HPDE6-E6E7 (cell line): ENCODE results near the gene ZBTB40.
A peak's percentile ranks its signal among the peaks of the same experiment; 100 is the strongest.

Source experiments
- DNase-seq: peaks from one replicate; pipeline ENCODE4 v3.0.0; 2011; ENCODE audit warnings: missing footprints; ENCODE audit errors: extremely low spot score

ZBTB40 gene, protein sequence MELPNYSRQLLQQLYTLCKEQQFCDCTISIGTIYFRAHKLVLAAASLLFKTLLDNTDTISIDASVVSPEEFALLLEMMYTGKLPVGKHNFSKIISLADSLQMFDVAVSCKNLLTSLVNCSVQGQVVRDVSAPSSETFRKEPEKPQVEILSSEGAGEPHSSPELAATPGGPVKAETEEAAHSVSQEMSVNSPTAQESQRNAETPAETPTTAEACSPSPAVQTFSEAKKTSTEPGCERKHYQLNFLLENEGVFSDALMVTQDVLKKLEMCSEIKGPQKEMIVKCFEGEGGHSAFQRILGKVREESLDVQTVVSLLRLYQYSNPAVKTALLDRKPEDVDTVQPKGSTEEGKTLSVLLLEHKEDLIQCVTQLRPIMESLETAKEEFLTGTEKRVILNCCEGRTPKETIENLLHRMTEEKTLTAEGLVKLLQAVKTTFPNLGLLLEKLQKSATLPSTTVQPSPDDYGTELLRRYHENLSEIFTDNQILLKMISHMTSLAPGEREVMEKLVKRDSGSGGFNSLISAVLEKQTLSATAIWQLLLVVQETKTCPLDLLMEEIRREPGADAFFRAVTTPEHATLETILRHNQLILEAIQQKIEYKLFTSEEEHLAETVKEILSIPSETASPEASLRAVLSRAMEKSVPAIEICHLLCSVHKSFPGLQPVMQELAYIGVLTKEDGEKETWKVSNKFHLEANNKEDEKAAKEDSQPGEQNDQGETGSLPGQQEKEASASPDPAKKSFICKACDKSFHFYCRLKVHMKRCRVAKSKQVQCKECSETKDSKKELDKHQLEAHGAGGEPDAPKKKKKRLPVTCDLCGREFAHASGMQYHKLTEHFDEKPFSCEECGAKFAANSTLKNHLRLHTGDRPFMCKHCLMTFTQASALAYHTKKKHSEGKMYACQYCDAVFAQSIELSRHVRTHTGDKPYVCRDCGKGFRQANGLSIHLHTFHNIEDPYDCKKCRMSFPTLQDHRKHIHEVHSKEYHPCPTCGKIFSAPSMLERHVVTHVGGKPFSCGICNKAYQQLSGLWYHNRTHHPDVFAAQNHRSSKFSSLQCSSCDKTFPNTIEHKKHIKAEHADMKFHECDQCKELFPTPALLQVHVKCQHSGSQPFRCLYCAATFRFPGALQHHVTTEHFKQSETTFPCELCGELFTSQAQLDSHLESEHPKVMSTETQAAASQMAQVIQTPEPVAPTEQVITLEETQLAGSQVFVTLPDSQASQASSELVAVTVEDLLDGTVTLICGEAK

DNA sequence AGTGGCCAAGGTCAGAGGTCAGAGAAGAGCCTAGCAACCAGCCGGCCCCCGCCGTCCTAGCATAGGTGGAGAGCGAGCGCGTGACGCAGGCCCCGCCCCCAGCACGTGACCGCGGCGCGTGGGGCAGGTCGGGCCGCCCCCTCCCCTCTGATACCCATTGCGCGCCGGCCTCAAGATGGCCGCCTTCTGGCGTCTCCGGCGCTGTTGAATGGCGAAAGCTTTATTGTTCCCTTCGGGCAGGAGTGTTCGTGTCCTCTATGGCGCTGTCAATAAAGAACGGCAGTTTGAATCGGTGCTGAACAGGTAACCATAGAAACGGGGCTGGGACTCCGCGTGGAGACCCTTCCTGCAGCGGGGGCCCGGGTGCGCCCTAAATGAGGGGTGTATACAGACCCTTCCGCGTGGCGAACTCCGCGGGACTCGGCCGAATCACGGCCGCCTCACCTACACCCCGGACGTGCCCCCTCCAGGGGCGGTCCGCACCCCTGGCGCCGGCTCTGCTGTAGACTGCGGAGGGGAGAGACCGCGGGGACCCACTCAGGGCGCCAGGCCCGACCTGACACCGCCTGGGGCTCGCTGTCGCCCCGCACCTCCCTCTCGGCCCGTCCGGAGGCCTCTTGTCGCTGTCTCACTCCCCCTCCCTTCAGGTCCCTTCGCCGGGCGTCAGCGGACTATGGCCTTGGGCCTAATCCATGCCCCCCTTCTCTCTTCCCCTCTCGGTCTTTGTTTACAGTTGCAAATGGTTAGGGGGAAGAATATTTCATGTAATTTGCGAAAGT, at the start of gene ZBTB40:
Gene ZBTB40 (plus strand): TSS at position 150 of the 779 bp plus-strand sequence. CDS start 38,098 bp downstream, outside the sequence.
- peak; percentile 73 for DNase-seq

DNA sequence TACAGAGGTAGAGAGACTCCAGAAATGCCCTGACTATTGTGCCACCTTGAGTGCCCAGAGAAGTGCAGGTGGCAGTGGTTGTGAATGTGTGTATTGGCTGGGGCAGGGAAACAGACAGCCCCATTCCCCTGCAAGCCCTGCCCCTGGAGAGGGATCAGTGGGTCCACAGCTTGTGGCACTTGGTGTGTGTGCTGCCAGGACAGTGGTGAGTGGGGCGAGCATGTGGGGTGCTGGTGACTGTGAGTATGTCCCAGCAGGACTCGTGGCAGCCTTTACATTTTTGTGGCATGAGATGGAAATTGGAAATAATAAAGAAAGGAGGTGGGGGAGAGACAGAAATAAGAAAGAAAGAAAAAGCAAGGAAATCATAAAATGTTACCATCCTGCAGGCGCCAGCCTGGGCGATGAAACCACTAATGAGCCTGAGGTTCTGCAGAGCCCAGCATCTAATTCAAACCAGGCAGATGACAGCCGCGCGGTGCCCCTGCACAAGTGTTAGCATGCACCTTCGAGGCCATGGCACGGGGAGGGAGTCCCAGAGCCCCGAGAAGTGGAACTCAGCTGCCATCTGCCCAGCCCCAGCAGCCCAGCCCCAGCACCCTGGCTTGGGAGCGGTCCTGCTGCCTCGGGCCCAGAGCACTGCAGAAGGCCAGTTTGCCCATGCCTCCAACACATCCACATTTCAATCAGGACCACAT, 49.1 kb upstream of the ZBTB40 start:
- DNase-seq, result no peak

DNA sequence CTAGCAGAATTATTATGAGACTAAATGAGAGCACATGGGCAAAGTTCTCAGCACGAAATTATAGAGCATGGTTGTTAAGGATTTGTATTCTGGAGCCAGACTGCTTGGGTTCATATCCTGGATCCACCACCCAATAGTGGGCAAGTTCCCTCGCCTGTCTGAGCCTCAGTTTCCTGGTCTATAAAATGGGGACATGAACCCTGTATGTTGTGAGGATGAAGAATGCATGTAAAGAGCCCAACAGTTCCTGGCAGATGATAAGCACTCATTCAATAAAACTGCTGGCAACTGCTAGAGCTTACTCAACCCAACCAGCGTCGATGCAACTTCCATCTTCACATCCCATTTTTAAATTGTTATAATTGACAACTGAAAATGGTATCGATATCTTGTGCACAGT, 47.2 kb upstream of the ZBTB40 start:
- DNase-seq, result no peak

DNA sequence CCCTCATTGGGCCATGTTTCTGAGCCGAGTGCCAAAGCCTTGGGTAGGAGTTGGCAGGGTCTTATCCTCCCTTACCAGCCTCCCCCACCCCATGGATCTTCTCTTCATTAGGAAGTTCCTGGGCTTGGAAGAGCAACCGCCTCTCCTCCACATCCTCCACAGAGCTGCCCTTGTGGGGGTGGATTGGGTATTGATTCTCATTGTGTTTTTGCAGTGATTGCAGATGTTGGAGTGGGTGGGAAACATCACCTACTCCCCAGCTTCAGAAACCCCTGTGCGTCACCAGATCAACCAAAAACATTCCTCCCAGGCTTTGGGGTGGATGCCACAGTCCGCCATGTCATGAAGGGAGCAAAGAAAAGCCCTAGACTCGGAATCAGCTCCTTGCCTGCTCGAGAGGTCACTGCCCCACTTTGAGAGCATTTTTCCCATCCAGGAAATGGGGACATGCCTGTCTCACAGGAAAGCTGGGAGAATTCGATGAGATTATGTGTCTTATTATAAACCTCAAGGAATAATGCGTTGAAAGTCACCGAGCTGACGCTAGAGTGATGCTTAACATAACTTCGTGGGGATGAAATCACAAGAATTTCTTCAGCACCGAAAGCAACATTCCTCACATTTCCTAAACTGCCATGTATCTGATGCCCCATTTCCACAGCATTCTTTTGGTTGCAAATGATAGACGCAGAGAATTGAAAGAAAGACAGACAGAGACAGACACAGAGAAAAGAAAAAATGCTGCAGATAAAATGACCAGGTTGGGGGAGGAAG, 44.7 kb upstream of the ZBTB40 start:
- DNase-seq, result no peak

DNA sequence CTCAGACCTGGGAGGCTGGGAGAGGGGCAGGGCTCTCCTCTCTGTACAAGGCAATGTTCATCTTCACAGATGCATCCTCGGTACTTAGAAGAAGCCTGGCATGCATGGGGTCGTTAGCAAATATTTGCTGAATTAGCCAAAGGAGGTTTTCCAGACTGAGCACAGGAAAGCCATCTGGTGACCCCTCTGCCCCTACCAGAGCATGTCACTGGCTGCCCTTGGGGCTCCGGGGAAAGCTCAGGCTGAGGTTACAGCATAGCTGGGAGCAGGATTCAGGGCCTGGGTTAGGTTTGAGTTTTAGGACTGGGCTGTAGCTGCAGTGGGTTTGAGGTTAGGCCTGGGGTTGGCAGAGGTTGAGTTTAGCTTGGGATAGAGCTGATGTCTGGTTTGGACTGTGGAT, 43.4 kb upstream of the ZBTB40 start:
- DNase-seq, result no peak

DNA sequence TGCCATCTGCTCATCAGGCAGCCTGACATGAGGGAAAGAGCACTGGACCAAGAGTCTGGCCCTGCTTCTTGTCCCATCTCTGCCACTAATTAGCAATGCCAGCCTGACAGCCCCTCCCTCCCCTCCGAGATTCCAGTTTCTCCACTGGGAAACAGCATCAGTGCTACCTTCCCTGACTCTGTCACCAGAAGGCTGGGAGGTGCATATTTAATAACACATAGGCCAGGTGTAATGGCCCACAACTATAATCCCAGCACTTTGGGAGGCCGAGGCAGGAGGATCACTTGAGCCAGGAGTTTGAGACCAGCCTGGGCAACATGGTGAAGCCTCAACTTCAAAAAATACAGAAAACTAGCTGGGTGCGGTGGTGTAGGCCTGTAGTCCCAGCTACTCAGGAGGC, 41.2 kb upstream of the ZBTB40 start:
- no peak for DNase-seq

DNA sequence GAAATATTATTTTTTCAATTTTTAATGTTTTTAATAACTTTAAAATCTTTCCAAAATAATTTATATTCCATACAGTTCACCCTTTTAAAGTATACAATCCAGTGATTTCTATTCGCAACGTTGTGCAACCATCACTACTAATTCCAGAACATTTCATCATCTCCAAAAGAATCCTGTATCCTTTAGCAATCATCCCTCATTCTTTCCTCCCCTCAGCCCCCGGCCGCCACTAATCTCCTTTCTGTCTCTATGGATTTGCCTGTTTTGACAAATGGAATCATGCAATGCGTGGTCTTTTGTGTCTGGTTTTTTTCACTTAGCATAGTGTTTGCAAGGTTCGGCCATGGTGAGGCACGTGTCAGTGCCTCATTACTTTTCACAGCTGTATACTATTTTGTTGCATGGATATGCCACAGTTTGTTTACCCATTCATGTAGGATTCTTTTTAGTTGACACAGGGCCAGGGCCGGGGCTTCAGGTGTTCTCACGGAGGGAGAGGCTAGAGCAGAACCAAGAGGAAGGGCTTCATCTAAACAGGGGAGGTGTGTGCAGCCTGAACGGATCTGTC, 40.6 kb upstream of the ZBTB40 start:
- DNase-seq, result no peak

DNA sequence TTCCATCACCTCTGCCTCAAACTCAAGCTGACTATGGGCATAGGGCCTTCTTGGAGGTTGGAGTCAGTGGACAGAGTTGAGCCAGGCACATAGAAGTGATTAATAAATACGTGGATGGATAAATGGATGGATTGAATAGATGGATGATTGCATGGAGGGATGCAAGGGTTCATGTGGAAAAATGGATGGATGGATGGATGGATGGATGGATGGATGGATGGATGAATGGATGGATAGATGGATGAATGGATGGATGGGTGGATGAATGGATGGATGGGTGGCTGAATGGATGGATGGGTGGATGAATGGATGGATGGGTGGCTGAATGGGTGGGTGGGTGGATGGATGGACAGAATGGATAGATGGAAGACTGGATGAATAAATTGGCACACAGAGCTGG, 40.1 kb upstream of the ZBTB40 start:
- no peak for DNase-seq

DNA sequence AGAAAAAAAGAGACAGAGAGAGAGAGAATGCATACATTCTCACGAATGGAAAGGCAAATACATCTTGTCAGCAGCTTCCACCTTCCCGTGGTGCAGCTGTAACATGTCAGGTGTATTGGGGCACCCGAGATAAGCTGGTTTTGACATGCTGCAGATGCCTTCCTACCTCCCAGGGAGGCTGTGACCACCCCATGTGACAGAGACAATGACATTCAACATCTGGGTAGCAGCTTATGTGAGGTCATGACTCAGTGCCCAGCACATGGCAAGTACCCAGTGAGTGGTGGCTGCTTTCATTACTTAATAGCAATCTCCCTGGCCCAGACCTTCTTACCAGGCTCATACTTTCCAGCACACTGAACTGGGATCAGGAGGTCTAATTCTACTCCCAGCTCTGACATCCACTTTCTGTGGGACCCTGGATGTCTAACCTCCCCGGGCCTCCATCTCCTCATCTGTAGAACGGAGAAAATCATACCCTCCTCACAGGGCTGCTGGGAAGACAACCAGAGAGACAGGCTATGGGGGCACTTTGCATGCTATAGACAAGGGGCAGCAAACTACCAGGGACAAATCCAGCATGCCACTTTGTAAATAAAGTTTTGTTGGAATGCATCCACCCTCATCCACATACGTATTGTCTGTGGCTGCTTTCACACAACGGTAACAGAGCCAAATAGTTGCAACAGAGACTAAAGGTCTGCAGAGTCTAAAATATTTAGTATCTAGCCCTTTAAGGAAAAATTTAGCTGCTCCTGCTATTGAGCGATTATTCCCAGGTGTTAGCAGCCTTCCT, 38.5 kb upstream of the ZBTB40 start:
- DNase-seq, result peak; percentile 36

DNA sequence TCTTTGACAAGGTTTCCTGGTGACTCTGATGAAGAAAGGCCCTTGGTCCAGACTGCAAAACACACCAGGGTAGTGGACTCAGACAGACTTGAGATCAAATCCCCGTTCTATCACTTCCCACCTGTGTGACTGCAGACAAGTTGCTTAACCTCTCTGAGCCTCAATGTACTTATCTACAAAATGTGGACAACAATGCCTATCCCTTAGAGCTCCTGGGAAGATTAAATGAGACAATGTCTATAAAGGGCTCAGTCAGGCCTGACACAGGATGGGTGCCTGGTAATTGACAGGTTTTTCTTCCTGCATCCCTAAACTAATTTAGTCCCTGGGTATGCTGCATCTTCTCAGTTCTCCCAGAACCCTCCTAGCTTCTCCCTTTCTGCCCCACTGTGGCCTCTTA, 37.9 kb upstream of the ZBTB40 start:
- DNase-seq, result no peak

DNA sequence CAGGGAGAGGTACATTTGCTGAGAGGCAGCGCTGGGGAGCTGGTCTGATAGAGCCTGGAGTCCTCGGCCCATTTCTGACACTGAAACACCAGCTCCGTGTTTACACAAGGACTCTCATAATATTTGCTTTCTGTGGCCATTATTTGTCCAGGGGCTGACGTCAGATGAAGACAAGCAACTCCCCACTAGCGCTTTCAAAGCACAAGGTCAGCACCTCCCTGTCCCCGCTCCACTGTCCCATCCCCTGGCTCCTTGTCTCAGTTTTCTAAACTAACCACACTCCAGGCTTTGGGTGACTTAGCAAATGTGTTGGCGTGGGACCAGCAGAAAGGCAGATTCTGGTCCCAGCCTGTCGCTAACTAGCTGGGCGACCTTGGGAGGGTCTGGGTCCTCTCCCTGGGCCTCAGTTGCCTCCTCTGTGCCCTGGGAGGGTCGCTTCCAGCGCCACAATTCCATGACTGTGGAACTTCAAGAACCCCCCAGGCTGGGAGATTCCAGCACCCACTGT, 37.4 kb upstream of the ZBTB40 start:
- DNase-seq, result no peak

DNA sequence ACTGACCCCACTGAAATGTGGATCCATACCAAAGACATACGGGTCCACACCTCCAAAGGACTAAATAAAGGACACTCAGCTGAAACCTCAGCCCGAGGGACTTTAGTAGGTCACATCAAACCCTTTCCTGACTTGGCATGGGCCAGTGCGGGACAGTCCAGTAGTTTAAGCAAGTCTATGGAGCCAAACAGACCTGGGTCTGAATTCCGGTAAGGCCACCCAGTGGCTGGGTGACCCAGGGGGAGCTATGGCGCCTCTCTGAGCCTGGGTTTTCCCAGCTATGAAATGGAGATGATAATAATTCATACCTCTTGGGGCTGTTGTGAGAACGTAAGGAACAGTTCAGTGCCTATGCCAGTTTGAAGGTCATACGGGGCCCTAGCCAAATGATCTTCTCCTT, 36.2 kb upstream of the ZBTB40 start:
- DNase-seq, result no peak

DNA sequence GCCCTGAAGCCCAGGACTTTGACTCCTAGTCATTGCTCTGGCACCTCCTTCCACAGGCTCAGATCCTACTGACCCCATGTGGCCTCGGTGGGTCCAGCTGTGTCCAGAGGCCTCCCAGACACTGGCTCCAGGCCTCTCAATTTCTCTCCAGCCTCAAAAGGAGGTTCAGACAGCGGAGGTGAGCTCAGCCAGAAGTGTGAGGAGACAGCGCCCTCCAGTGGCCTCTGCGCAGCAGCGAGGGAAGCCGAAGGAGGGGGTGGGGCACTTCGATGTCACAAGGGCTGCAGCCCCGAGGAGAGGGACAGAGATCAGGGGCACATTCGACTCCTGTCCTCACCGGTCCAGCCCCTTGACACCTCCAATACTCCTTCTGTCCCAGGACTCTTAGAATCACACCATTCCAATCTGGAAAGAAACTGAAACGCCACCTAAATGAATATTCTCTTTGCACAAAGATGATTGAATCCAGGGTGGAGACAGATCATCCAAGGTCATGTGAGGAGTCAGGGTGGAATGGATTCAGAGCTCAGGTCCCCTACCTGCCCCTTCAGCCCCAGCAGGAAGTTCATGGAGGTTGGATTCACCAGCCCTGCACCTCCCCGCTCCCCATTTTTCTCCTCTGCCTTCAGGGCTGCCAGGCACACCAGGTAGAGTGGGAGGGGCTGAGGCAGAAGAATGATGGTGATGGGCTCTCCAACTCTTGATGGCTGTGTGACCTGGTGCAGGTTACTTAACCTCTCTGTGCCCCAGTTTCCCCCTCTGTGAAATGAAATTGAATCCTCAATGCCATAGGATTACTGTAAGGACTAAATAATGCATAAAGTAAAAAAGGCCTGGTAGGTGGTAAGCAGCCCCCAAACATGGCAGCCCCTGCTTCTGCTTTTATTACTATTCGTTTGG, 34.8 kb upstream of the ZBTB40 start:
- peak; percentile 77 for DNase-seq

DNA sequence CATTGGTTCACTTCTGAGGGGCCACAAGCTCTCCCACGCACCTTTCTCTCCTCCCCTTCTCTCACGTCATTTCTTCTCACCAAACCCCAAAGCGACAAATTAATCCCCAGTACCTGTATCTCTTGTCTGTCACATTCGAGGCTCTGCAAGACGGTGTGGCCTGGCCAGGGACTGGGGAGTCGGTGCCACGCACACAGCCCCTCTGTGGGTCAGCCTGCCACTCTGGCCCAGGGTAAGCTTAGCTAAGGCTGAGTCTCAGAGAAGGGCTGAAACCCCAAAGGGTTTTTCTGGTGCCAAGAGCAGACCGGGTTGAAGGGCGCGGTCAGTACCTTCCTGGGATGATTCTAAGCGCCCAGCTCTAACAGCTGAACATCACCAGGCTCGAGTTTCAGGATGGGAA, 34.2 kb upstream of the ZBTB40 start:
- DNase-seq, result no peak

DNA sequence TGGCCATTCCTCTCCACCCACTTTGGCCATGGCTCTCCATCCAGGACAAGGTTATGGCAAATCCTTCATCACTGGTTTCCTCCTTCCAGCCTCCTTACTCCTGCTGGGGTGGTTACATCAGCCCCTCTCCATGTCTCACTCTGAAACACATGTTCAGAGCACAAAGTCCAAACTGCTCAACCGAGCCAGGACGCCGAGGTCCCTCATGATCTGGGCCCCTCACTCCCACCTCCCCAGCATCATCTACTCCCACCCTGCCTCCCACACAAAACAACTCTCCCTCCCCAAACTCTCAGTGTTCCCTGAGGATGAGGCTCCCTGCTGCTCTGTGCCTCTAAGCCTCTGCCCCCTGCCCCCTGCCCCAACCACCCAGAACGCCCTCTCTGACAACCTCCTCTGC, 33.3 kb upstream of the ZBTB40 start:
- no peak for DNase-seq

DNA sequence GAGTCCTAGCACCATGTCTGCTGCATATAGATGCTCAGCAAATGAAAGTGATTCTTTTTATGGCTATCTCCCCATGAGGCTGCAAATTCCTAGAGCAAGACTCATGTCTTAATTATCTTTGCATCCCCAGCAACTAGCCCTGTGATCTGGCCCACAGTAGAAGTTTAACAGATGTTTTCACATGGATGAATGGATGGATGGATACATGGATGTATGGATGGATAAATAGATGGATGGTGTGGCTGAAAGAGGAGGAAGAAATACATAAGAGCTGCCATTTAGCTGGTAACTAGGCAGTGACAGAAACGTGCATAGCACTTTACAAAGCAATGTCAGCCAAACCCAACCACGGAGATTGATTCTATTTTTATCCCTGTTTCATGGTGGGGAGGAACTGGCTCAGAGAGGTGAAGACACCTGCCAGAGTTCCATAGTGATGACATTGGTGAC, 32.7 kb upstream of the ZBTB40 start:
- no peak for DNase-seq

DNA sequence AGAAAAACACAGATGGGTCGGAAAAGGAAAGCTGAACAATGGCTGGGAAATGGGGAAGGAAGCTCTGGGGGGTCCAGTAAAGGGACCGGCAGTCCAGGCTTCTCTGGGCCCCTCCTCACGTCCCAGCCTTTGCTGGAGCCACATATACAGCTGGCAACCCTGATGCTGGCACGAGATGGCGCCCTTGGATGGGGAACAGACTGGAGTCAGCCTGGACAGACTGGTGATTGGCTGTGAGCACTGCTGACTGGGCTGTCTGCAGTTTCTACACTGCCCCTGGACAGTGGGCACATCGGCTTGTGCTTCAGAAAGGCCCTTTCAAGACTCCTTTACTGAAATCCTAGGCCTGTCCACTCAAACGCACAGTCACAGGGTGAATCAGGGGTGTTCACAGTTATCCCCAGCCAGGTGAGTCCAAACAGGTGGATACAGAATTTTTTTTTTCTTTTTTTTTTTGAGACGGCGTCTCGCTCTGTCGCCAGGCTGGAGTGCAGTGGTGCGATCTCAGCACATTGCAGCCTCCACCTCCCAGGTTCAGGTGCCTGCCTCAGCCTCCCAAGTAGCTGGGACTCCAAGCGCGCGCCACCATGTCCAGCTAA, 31.1 kb upstream of the ZBTB40 start:
- peak; percentile 88 for DNase-seq
